NCI-H128 (cell line): Measurements from ENCODE around the gene MPP7.

Experiments
- DNase-seq: peaks from one replicate; lab custom pipeline; 2025; ENCODE audit not compliant: unreplicated experiment; lab: John Stamatoyannopoulos, UW

The MPP7 gene

DNA sequence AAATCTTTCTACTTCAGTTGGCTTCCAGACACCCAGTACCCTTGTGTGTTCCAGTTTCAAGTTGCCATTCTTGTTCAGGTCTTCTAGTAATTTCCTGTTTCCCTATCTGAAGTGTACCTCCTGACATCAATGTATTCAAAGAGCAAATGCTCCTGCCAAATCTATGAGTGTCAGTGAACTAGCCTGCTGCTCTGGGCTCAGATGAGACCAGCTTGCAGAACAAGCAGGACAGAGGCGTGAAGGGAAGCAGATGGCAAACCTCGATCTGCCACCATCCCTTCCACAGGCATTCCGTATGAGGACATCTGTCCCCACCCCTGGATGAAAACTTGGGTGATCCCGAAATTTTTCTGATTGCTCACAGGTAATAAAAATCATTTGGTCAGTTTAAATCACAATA, 4.4 kb upstream of the MPP7 start:
- DNase-seq = no peak

DNA sequence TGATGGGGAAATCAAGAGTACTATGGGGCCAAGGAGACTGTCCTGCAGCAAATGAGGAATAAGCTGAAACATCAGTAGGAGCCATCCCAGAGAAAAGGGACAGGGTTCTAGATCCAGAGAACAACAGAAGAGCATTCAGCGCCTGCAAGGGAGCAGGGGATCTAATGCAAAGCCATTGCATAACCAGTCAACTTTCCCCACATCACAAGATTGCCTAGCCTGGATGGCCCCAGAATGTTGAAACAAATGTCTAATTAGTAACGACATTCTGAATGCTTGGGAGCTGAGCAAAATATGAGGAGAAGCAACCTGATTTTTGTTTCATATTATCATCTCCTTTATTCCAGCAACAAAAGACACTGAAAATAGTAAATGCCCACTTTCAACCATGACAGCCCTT, 2.7 kb upstream of the MPP7 start:
- no peak for DNase-seq

DNA sequence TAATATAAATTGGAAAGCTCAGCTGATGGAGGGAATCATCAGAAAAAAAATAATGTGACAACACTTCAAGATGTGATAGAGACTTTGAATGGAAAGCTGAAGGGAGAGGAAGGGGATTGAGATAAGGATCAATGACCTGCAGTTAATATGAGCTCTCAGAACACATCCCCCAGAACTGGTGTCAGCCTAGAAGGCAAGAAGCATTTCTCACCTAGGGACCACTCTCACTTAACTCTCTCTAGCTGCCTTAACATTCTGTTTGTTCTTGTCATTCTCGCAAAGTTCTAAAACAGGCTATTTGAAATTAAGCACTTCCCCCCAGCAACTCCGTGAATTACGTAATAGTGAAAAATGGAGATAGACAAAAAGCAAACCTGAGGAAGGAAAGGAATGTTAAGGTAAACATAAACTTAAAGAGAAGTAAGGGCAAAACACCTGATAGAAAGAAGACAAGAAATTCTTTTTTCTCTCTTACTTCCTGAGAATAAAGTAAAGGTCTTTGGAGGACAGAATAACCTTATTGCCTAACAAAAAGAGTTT, 1.2 kb upstream of the MPP7 start:
- DNase-seq = no peak

DNA sequence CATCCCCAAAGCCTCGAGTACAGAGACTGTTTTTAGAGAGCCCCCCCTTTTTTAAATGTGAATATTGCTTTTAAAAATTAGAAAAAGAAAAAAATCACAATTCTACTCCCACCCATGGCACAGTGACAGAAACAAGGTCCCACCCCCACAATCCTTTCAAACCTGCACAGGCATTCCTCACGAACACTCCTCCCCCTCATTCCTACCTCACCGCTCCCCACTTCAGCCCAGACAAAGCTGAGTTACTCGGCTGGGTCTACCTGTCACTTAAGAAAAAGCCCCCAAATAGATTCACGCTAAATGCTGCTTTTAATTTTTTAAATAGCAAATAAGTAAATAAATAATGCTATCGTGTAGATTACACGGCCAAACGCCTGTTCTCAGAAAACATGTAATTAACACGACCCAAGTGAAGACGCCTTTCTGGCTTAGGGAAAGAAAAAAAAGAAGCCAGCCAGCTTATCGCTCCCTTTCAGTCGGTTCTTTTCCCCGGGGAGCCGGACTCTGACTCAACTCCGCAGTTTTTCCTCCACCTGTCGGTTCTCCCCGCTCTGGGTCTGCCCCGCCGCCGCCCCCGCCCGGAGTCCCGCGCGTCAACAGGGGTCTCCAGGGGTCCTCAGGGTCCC, 739 bp downstream of the MPP7 start:
- no peak for DNase-seq

DNA sequence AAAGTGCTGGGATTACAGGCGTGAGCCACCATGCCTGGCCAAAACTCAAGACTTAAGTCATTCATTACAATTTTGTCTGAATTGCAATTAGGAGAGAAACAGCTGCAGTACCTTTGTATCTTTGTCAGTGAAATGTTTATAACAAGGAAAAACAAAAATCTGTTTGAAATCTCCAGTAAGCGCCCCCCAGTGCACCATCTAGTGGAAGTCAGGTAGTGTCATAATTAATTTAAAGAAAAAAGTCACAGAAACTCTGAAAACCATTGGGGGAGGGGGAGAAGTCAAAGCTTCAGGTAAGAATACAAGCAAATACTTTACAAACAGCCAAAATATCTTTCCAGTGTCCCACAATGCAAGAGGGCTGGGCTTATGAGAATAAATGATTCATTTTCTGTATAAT, 2.8 kb downstream of the MPP7 start:
- DNase-seq = no peak

GRCh38 chr10:28298951-28299350, 3.9 kb downstream of the MPP7 start:
- no peak for DNase-seq

- no peak for DNase-seq
Measured at GRCh38 chr10:28296023-28296422, 6.8 kb downstream of the MPP7 start.

DNA sequence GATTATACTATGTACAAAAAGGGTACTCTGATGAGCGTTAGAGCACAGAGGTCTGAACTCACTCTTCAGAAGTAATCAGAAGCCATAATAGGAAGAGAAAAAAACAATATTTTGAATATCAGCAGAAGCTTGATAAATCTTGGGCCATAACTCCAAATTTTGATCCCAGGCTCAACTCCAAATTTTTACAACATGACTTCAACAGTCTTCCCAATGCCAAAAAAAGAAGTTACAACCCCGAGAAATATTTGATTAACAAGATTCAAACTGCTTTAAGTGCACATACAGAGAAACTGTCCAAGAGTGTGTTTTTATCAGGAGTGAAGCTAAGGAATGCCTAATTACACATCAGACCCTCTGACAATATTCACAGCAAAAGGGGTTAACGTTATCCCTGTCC, 7.5 kb downstream of the MPP7 start:
- no peak for DNase-seq

DNA sequence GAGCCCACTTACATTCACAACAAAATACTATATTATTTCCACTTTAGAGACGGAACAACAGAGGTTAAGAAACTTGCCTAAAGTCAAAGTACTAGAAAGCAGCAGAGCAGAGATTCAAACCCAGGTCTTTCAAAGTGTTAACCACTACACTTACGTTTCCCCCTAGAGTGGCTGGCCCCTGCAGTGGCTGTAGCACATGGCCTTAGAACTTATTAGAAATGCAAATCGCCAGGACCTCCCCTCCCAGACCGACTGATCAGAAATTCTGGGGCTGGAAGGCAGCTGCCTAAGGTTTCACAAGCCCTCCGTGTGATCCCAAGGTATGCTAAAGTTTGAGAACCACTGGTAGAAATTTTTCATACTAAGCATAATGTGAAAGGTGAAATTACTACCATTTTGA, 8.1 kb downstream of the MPP7 start:
- no peak for DNase-seq

- no peak for DNase-seq
Measured at GRCh38 chr10:28294169-28294532, 8.7 kb downstream of the MPP7 start.

DNA sequence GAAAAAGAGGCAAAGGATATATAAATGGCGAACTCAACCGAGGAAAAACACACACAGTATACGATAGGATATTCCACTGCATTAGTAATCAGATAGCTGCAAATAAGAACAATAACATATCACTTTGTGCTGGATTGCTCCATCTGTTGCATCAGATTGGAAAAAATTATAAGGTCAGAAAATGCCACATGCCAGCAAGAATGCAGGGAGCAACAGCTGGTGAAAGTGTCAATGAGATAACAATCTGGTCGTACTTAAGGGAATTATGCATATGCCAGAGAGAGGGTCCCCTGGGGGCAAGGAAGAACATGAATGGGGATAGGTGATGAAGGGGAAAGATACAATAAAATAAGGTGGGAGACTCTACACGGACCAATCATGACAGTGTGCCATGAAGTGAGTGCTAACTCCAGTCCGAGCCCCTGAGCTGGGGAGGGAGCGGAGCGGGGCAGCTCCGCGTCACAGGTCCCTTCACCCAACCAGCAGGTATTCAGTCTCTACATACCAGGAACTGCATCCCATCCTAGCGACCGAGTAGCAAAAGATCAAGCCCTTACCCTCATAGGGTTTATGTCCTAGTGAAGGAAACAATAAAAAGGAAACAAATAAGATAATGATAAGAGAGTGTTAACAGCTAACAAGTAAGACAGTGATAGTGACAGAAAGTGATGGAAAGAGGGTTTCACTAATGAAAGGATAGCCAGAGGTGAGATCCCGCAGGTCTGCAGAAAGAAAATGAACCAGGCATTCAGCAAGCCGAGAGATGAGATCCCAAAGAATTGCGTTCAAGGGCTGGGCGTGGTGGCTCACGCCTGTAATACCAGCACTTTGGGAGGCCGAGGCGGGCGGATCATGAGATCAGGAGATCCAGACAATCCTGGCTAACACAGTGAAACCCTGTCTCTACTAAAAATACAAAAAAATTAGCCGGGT, 9.4 kb downstream of the MPP7 start:
- DNase-seq = no peak

DNA sequence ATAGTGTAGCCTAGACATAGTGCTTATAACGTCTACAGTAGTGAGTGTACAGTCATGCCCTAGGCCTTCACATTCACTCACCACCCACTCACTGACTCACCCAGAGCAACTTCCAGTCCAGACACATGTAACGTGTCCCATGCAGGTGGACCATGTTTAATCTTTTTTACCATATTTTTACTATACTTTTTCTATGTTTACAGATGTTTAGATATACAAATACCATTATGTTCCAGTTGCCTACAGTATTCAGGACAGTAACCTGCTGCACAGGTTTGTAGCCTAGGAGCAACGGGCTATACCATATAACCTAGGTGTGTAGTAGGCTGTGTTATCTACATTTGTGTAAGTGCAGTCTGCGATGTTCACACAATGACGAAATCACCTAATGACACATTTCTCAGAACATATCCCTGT, 11.0 kb downstream of the MPP7 start:
- DNase-seq = no peak

- no peak for DNase-seq
Measured at GRCh38 chr10:28285816-28286215, 17.0 kb downstream of the MPP7 start.

DNA sequence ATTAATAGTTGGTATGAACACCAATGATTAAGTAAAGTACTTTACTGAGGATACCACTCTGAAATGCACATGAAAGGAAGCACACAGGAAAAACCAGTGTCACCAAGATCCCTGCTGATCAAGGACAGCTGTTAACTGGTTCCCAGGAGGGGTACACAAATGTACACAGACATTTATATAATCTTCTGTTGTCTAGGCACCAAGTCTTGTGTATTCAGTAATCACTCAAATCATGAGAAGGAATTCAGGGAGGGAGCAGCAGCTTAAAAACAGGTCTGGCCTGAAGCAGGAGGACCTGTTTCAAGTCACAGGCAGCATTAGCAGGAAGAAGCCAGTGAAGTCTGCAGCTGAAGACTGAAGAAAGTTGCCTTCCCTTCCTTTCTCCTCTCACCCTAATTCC, 18.7 kb downstream of the MPP7 start:
- DNase-seq = no peak

DNA sequence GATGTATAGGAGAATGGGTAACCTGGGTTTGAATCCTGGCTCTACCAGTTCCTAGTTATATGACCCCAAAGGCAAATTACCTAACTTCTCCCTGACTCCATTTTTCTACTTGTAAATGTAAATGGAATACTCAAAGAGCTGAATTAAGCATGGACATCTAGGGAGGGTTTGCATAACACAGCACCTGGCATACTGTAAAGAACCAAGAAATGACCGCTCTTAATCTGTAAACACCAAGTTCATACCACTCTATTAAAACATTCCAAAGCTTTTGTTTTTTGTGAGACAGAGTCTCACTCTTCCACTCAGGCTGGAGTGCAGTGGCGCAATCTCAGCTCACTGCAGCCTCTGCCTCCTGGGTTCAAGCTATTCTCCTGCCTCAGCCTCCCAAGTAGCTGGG, 19.6 kb downstream of the MPP7 start:
- no peak for DNase-seq

DNA sequence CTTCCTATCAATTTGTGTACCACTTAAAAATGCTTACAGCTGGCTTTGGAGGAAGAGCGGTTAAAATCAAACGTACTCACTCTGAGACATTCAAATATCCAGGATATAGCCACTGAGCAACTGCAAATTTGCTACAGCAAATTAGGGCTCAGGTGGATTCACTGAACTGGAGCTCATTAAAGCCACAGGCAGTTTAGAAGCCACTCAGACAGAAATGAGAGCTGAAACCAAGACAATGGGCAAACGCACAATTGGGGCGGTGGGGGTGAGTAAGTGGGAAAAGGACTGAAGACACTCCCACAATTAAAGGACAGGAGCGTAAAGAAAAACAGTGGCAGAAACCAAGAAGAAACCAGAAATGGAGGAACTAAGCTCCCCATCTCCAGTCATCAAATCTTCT, 20.5 kb downstream of the MPP7 start:
- DNase-seq = no peak

DNA sequence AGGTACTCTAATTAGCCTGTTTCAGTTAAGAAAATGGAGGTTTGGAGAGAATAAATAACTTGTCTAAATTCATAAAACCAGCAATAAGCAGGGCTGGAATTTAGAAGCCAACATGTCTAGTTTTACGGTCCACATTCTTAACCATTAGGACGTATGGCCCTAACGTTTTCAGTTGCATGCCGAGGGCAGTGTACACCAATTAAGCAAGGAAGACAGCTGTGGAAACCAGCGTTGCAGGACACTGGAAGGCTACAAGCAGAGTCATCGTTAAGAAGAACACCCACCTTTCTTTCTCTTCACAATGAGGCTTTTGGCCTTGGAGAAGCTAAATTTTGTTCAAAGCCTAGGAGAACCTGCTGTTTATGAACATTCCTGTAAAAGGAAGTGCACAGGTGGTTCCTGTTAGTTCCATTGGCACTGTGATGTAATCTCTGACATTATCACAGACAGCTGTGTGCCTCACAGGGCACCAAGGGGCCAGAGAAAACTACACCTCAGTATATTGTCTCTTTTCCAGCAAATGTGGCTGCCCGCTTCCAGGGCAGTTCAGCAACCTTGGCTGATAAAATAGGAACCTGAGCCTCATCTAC, 21.0 kb downstream of the MPP7 start:
- DNase-seq = no peak

DNA sequence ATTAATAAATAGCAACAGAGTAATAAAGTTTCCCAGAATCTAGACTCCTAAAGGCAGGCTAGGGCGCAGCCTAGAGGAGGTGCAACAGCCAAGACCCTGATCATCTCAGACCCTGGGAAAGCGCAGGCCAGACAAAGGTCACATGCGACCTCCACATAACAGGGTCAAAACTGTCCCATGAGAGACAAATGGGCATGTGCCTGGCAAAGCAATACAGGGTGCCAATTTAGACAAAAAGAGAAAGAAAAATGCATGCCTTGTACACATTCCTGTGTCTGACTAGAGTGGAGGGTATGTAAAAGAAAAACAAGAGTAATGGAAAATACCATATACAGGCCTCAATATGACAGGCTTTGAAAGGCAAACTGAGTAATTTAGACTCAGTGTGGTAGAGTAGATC, 22.2 kb downstream of the MPP7 start:
- DNase-seq = no peak

GRCh38 chr10:28279878-28280277, 23.0 kb downstream of the MPP7 start:
- no peak for DNase-seq

- no peak for DNase-seq
Measured at GRCh38 chr10:28278842-28279241, 24.0 kb downstream of the MPP7 start.

- DNase-seq = no peak
Measured at GRCh38 chr10:28276384-28276783, 26.5 kb downstream of the MPP7 start.

- no peak for DNase-seq
Measured at GRCh38 chr10:28274475-28274874, 28.4 kb downstream of the MPP7 start.
